Measurements from ENCODE around the gene PRKCH. TPM values are rescaled to one million over a fixed set of nuclear protein-coding genes. Genes with fewer than 3 reads are reported as not detected.

Gene PRKCH
- total RNA-seq, 1 donor from 2014 or later: 18.4 TPM

- peaks cover 97% of the 10 kb centered on the region for H3K4me1 ChIP-seq
- intact Hi-C loops (cut with micrococcal nuclease): no loop called here
- H3K36me3 ChIP-seq: no peaks in the 10 kb centered on the region
- no peak for TF ChIP-seq CTCF (IDR thresholded peaks at IDR 0.05; ENCODE audit: borderline replicate concordance)
- no peaks in the 10 kb centered on the region for H3K9me3 ChIP-seq (replicated peaks)
- H3K27ac ChIP-seq (replicated peaks): peak overlapping the region; percentile 90
- H3K4me3 ChIP-seq: peak overlapping the region; percentile 52
- no peak for DNase-seq
- no peaks in the 10 kb centered on the region for H3K27me3 ChIP-seq (ENCODE audit: low read depth)
Observed at GRCh38 chr14:61470961-61471293, 149.5 kb downstream of the PRKCH start.

GRCh38 chr14:61471297-61472005 is 150.1 kb downstream of the PRKCH start:
- H3K9me3 ChIP-seq (replicated peaks): no peaks in the 10 kb centered on the region
- no peaks in the 10 kb centered on the region for H3K27me3 ChIP-seq (ENCODE audit: low read depth)
- peaks cover 97% of the 10 kb centered on the region for H3K4me1 ChIP-seq
- H3K4me3 ChIP-seq: peak overlapping the region; percentile 52
- H3K27ac ChIP-seq (replicated peaks): peak overlapping the region; percentile 90
- TF ChIP-seq CTCF (IDR thresholded peaks at IDR 0.05; ENCODE audit: borderline replicate concordance): no peak
- intact Hi-C loops (cut with micrococcal nuclease): no loop called here
- no peaks in the 10 kb centered on the region for H3K36me3 ChIP-seq
- no peak for DNase-seq

GRCh38 chr14:61472011-61472672 is 150.8 kb downstream of the PRKCH start:
- Histone ChIP-seq H3K27me3 (ENCODE audit: low read depth) (no peaks in the 10 kb centered on the region), H3K27ac (replicated peaks) (peak overlapping the region; percentile 90), H3K36me3 (no peaks in the 10 kb centered on the region), H3K4me1 (peaks cover 97% of the 10 kb centered on the region), H3K9me3 (replicated peaks) (no peaks in the 10 kb centered on the region), H3K4me3 (peak overlapping the region; percentile 52)
- no peak for TF ChIP-seq CTCF (IDR thresholded peaks at IDR 0.05; ENCODE audit: borderline replicate concordance)
- intact Hi-C loops (cut with micrococcal nuclease): no loop called here
- DNase-seq: peak; percentile 56

- Histone ChIP-seq H3K27me3 (ENCODE audit: low read depth) (no peaks in the 10 kb centered on the region), H3K9me3 (replicated peaks) (no peaks in the 10 kb centered on the region), H3K4me1 (peaks cover 97% of the 10 kb centered on the region), H3K27ac (replicated peaks) (peak overlapping the region; percentile 90), H3K36me3 (no peaks in the 10 kb centered on the region), H3K4me3 (no peak overlapping the region)
- TF ChIP-seq CTCF (IDR thresholded peaks at IDR 0.05; ENCODE audit: borderline replicate concordance): no peak
- intact Hi-C loops (cut with micrococcal nuclease): no loop called here
- no peak for DNase-seq
Observed at GRCh38 chr14:61472801-61473376, 151.5 kb downstream of the PRKCH start.

GRCh38 chr14:61474015-61474414 is 152.6 kb downstream of the PRKCH start:
- TF ChIP-seq CTCF (IDR thresholded peaks at IDR 0.05; ENCODE audit: borderline replicate concordance): no peak
- intact Hi-C loops (cut with micrococcal nuclease): no loop called here
- Histone ChIP-seq H3K27me3 (ENCODE audit: low read depth) (no peaks in the 10 kb centered on the region), H3K36me3 (no peaks in the 10 kb centered on the region), H3K4me3 (no peak overlapping the region), H3K9me3 (replicated peaks) (no peaks in the 10 kb centered on the region), H3K4me1 (peaks cover 97% of the 10 kb centered on the region), H3K27ac (replicated peaks) (peak overlapping the region; percentile 90)
- DNase-seq: no peak

Measured in left ventricle myocardium inferior (tissue), 1 donor.